ENCODE results near the gene FCSK.
"Not testable (repeated sequence)": the region's sequence is repeated elsewhere in the genome, so short reads cannot be mapped to it uniquely, and the experiment has no call there.

Gene FCSK

DNA sequence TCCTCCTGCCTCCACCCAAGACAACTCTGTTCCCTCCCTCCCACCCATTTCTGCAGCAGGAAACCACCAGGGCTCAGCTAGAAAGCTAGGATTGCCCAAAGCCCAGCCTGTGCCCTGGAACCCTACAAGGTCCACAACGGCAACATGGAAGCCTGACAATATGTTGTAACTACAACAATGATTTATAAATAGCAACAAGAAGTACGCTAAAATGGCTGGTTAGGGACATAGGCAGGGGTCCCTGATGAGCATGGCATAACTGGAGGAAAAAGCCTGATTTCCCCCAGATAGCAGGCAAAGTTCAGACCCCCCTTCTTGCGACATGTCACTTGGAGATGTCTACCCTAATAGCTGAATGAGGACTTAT lies 22.1 kb upstream of the FCSK start:
- DNase-seq = no peak

DNA sequence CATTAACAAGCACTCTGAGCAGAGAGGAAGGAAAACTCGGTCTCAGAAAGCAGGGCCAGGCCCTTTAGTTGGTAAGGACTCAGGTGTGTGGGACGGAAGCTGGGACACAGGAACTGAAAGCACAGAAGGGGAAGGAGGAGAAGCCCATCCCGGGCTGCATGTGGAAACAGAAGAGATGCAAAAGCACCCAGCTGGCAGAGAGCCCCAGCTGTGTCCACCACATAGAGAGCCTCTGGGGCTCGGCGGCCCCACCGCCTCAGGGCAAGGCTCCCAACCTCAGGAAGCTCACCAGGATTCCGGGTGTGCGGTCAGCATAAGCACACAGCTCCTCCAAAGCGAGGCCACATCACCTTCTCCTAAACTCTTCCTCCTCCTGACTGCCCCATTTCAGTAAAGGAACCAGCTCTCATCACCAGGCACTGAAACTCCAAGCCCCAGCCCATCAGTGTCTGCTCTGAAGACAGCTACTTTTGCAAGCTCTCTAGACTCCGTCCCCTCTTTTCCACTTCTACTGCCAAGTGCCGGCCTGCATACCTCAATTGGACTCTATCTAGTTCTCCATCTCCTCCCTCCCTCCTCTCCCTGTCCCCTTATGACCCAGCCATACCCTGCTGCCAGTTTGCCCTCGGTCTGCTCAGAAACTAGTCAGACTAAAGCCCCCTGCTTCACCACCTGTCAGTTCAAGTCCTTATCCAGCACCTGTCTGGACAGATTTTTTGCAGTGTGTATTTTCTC lies 21.5 kb upstream of the FCSK start:
- peak in 1 of 14 donors; percentile 17 for DNase-seq

DNA sequence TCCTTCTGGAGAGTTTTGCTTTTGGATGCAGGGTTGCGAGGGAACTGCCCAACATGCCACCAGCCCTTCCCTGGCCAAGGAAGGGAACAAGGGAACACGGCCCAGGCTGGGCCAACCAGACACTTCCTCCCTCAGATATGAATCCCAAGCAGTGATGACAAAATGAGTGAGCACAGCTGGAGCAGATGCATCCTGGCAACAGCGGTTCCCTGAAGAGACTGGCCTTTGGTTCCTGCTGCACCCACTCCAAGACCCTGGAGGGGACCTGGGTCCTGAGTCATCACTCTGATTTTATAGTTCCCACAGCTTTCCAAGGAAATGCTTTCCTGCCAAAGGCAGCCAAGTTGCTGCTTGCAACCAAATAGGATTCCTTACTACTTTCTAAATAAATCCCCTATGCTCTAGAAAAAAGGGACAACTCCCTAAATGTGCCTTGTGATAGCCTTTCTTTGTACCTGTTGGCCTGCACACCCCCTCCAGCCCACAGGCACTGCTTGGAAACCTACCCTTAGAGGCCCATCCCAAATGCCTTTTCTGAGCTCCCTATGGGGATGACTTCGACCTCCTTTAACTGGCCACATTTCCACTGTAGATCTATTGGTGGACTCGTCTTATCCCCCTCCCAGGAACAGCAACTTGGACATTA lies 20.8 kb upstream of the FCSK start:
- DNase-seq = peak in 1 of 14 donors; percentile 37

DNA sequence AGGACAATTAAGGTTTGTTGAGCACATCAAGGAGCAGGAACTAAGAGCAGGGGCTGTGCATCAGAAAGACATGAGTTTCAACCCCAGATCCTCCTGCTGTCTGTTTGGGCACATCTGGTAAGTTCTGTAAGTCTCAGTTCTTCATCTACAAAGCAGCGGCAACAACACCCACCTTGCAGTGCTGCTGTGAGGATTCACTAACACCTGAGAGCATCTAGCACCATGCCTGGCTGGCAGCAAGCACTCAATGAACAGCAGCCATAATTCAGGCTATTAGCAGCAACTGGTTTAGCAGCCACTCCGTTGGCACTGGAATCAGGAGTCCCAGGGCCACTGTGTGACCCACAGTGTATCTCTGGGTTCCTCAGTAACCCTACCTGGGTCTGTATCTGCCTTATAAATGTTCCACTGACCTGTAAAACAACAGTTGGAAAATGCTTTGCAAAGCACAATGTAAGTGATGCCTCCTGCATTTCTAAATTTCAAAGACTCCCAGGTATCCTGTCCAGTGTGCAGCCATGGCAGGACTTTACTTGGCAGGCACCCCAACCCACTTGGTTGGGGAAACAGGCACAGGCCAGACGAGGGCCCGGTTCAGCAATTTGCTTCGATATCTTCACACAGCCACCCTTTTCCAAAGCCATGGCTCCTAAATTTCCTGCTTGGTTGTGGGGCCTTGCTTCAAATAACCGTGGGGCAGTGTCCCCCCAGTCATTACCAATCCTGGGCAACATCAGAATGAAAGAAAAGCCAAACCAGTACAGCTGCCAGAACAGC lies 19.7 kb upstream of the FCSK start:
- no peak for DNase-seq

DNA sequence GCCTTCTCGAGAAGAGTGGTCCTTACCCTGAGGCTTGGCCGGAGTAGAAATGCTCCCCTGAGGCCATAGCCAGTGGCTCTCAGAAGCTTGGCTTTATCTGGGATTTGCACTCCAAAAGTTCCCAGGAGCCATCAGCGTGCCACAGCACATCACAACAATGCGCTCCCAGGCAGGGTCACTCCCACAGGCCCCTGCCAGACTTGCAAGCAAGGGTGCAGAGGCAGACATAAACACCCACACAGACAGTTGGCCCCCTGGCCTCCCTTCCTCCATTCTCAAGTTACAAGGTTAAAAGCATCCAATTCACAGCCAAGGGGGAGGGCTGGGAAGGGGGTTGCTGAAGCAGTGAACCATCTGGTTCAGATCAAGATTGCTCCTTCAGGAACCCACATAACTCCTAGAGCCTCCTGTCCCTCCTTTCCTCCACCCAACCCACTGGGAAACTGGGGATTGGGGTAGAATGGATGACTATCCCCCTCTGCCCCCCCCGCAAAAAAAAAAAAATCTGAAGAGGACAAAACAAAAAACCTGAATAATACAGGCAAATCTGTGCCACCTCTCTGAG lies 17.3 kb upstream of the FCSK start:
- no peak for DNase-seq

DNA sequence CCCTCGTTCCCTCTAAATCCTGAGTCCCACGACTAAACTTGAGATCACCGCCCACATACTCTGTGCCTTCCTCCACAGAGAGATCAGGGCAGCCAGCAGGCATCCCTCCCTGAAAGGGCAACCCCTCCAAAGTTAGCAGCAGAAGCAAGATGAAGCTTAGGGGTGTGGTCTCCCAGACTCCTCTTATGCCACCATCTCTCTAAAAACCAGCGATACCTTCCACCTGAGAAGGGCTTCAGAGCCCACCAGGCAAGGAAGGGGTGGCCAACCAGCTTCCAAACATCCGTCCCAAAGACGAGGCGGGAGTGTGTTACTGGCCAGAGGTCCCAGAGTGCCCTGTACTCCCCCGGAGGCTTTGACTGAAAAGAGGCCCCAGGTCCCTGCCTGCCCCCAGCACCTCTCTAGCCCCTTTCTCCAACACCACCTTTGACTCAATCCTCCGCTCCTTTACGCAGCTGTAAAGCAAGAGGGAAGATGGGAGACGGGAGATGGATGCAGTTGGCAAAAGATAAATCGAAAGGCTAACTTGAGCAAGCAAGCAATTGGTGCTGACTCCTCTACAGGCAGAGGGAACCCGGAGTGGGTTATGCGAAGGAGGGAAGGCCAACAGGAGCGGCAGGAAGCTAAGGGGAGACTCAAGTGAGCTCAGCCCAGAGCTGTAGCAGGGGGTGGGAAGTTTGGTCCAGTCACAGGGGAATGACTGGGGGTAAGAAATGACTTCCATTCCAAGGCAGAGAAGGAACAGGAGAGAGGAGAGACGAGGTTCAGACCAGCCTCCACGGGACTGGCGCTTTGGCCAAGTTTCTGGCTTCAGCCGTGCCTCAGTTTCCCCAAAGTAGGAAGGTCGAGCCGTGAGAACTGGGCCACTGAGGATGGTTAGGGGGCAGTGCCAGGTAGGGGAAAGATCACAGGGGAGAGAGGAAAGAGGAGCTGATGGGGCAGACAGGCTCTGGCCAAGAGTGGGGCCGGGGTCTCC lies 16.5 kb upstream of the FCSK start:
- DNase-seq = peak in 2 of 14 donors; percentile 28 to 35

DNA sequence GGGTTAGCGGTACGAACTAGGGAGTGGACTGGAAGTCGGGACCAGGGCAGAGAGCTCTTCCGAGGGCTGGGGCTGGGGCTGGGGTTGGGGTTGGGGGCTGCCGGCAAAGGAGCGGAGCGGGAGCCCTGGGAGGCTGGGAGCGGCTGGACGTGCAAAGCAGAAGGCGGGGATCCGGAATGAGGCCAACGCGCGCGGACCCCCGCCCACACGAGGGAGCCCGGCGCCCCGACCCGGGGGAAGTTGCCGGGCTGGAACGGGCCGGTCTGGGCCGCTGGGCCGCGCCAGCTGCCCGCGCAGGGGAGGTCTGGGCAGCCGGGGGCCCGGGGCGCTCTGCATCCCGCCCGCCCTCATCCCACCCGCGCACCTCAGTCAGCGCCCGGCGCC lies 15.8 kb upstream of the FCSK start:
- DNase-seq = peak in 1 of 14 donors; percentile 50

DNA sequence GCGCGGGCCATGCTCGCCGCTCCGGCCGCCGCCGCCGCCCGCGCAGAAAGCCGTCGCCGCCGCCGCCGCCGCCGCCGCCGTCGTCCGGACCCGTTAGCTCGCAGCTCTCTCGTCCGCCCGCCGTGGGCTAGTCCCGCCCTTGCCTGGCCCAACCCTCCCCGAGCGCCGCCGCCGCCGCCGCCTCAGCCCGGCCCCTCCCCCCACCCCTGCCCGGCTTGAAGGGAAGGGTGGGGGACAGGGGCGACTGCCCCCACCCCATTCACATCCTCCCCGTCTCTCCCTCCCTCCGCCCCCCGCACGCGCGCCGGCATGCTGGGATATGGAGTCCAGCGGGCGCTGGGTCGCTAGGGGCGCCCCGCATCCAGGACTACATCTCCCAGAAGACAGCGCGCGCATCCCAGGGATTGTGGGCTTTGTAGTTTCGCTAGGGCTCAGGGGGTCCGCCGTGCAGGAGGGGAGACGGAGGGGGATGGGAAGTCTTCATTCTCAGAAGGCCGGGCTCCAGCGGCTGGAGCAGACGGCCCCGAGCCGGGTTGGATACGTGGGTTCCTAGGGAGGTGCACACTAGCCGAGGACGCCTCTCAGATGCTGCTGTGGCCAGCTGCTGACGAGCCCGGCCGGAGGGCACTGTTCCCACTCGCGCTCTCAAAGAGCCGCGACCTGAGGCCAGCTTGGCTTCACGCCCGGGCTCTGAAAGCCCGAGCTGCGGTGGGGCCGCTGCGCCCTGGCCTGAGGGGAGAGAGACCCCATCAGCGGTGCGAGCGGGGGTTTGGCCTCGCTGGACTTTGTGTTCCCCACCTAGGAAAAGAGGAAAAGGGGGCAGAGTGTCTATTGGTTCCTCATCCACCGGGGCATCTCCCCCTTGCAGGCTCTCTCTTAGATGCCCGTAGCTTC lies 15.2 kb upstream of the FCSK start, which contains the start of gene ST3GAL2:
Gene ST3GAL2, minus strand, starts transcription at position 132 of the 894 bp plus-strand sequence. CDS start 40,570 bp downstream, outside the sequence.
- DNase-seq = peak; percentile 54 to 96 (median 92)

DNA sequence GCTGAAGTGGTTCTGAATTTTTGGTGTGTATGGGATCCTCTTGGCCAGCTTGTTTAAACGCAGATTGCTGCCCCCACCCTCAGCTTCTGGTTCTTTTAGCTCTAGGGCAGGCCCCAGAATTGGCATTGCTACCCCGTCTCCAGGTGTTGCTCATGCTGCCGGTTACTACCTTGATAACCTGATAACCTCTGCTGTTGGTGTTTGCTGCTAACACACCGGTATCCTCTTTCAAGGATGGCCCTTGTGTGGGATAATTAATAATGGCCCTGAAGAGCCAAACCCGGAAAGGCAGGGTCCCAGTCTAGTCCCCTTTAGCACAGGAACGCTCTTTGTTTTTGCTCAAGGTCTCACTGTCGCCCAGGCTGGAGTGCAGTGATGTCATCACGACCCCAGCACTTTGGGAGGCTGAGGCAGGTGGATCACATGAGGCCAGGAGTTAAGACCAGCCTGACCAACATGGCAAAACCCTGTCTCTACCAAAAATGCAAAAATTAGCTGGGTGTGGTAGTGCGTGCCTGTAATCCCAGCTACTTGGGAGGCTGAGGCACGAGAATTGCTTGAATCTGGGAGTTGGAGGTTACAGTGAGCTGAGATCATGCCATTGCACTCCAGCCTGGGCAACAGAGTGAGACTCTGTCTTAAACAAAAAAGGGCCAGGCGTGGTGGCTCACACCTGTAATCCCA lies 14.2 kb upstream of the FCSK start:
- DNase-seq = no peak

DNA sequence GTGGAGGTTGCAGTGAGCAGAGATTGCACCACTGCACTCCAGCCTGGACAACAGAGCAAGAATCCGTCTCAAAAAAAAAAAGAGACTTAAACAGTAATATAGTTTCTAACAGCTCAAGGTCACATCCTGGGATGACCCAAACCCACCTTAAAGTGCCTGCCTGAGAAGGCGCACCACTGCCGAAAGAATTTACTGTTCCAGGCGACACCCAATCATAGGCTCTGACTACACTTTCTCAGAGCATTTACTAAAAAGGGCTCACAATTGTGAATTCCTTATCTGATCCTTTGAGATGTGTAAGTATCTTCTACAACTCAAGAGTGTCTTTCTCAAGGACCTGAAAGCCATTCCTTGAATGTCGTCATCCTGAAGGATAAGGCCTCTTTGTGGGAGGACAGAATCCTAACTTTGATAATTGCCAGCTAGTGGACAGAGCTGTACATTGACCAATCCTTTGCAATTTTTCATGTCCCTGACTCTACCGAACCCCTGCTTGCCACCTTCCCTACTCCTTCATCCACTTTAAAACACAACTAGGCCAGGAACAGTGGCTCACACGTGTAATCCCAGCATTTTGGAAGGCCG lies 12.9 kb upstream of the FCSK start:
- DNase-seq = no peak

DNA sequence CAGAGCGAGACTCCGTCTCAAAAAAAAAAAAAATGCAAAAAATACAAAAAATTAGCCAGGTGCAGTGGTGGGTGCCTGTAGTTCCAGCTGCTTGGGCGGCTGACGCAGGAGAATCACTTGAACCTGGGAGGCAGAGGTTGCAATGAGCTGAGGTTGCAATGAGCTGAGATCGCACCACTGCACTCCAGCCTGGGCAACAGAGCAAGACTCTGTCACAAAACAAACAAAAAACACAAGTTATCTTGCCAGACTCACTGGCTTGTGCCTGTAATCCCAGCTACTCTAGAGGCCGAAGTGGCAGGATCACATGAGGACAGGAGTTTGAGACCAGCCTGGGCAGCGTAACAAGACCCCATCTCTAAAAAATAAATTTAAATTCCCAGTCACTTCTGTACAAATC lies 12.1 kb upstream of the FCSK start:
- no peak for DNase-seq

DNA sequence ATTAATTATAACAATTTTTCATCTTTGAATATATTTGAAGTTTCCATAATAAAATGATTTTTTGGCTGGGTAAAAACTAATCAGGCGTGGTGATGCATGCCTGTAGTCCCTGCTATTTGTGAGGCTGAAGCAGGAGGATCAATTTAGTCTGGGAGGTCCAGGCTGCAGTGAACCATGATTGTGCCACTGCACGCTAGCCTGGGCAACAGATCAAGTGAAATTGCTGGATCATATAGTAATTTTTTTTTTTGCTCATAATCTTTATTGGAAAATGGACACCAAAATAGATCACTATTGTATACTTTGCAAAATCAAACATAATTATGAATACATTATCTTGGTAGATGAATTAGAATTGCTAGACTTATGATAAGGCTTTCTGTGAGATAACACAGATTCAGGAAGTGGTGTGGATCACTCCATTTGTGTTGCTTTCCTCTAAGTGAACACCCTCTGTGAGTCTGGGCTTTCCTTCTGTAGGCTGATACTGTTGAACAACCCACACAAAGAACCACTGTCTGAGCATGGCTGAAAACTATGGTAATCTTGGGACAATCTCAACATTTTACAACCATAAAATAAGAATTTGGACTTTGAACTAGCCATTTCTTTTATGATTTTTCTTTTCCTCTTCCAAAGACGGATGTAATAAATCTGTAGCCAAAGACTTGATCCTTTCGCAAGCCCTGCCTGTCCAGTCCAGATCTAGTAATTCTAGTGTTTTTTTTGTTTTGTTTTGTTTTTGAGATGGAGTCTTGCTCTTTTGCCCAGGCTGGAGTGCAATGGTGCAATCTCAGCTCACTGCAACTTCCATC lies 9.9 kb upstream of the FCSK start:
- no peak for DNase-seq

DNA sequence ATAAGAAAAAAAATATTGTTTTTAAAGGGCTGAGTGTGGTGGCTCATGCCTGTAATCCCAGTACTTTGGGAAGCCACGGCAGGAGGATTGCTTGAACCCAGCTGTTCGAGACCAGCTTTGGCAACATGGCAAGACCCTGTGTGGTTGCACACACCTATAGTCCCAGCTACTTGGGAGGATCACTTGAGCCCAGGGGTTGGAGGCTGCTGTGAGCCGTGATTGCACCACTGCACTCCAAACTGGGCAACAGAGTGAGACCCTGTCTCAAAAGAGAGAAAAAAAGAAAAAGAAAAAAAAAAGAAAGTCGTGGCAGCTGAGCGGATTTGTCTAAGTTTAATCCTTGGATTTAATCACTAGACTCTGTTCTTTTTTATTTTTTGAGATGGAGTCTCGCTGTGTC lies 6.3 kb upstream of the FCSK start:
- no peak for DNase-seq

DNA sequence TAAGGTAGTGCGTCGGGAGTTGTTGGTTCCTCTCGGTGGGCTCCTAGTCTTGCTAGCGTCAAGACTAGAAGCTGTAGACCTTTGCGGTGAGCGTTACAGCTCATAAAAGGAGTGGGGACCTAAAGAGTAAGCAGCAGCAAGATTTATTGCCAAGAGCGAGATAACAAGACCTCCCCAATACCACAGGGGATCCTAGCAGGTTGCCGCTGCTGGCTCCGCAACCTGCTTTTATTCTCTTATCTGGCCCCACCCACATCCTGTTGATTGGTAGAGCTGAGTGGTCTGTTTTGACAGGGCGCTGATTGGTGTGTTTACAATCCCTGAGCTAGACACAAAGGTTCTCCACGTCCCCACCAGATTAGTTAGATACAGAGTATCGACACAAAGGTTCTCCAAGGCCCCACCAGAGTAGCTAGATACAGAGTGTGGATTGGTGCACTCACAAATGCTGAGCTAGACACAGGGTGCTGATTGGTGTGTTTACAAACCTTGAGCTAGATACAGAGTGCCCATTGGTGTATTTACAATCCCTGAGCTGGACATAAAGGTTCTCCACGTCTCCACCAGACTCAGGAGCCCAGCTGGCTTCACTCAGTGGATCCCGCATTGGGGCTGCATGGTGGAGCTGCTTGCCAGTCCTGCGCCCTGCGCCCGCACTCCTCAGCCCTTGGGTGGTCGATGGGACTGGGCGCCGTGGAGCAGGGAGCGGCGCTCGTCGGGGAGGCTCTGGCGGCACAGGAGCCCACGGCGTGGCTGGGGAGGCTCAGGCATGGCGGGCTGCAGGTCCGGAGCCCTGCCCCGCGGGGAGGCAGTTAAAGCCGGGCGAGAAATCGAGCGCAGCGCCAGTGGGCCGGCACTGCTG lies 4.0 kb upstream of the FCSK start:
- DNase-seq = not testable (repeated sequence)

DNA sequence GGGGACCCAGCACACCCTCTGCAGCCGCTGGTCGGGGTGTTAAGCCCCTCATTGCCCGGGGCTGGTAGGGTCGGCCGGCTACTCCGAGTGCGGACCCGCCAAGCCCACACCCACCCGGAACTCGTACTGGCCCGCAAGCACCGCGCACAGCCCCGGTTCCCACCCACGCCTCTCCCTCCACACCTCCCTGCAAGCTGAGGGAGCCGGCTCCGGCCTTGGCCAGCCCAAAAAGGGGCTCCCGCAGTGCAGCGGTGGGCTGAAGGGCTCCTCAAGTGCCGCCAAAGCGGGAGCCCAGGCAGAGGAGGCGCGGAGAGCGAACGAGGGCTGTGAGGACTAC lies 3.4 kb upstream of the FCSK start:
- not testable (repeated sequence) for DNase-seq

DNA sequence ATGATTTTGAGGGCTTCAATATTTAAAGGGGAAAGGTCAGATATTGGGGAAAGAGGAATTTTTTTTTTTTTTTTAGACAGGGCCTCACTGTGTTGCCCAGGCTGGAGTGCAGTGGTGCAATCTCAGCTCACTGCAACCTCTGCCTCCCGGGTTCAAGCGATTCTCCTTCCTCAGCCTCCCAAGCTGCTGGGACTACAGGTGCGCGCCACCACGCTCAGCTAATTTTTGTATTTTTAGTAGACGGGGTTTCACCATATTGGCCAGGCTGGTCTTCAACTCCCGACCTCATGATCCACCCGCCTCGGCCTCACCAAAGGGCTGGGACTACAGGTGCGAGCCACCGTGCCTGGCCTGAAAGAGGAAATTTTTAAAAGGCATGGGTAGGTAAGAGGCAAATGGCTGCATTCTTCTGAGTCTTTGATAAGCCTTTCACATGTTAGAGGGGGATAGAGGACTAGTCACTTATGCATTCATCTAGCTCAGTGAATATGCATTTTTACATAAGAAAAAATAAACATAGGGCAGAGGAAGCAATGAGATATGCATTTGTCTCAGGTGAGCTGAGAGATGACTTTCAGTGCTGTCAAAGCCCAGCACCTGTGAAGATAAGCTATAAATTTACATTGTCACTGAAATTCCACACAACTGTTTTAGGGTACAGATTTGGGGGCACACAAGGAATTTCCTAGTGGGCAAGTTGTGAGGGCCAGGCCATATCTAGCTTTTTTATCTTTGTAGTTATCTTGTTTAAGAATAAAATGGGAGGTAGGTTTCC lies 1.1 kb upstream of the FCSK start:
- DNase-seq = no peak

DNA sequence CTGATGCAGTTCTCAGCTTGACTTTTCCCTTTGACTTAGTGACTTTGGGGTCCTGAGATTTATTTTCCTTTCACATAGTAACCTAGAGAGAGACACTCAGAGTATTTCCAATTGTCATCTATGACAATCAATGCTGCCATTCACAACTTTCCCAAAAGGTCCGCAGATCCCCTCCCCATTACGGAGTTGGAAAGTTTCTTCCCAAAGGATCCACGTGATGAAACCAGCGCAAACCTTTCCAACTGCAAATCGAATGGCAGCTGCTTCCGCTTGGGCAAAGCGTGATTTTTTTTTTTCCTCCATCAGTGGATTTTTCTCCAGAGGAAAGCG lies 538 bp upstream of the FCSK start:
- DNase-seq = no peak

Data from C1 segment of cervical spinal cord (tissue), 14 donors.